Measurements from ENCODE around the gene FMNL2.

FMNL2 gene

GRCh38 chr2:152534460-152535135 lies 199.6 kb downstream of the FMNL2 start:
- DNase-seq = no peak

GRCh38 chr2:152537081-152537651 lies 202.2 kb downstream of the FMNL2 start:
- DNase-seq = peak; percentile 32

DNA sequence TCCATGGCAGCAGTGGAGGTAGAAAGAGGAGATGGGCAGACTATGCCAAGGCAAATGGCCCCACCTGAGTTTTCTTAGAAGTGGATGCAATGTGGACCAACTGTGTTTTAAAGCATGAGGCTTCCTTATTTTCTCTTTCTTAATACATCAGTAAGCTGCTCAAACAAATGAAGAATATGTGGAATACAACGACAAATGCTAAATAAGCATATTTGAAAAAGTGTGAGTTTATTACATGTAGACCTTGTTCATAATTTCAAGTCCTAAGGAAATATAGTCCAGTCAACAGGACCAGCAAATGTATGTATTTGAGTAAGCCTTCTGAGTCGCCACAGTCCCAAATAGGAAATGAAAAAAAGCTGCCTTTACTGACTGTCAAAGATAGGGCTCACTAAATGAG lies 204.4 kb downstream of the FMNL2 start:
- no peak for DNase-seq

GRCh38 chr2:152541712-152542111 lies 206.7 kb downstream of the FMNL2 start:
- no peak for DNase-seq

- no peak for DNase-seq
Observed at GRCh38 chr2:152542337-152542994, 207.5 kb downstream of the FMNL2 start.

- DNase-seq = no peak
Observed at GRCh38 chr2:152542995-152543481, 208.1 kb downstream of the FMNL2 start.

GRCh38 chr2:152543717-152544116 lies 208.7 kb downstream of the FMNL2 start:
- DNase-seq = no peak

- no peak for DNase-seq
Observed at GRCh38 chr2:152544638-152545037, 209.7 kb downstream of the FMNL2 start.

GRCh38 chr2:152546230-152546837 lies 211.4 kb downstream of the FMNL2 start:
- DNase-seq = no peak

DNA sequence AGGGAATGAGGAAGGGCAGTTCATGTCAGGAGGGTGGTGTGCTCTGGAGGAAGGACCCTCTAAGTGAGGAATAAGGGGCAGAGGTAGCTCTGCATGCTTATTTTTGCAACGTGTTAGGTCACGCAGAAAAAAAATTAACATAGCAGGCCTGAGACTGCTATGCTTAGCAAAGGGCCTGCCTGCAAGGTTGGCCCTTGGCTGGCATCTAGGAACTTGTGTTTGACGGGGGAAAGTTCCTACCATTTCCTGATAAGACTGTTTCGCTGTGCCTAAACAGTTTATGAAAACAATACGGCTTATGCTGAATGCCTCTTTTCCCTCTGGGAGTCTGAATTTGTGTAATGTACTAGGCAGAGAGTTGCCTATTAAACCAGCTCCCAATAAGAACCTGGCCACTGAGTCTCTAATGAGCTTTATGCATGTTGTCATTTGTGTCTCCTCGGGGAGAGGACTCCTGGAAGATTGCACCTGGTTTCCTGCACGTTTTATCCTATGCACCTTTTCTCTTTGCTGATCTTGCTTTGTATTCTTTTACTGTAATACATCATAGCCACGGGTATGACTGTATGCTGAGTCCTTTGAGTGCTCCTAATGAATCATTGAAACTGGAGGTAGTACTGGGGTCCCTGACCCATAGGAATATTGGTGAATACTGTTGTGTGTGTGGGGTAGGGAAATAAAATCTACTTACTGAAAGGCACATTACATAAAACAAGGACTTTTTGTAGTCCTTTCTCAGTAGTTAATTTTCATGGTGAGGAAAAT lies 213.3 kb downstream of the FMNL2 start:
- DNase-seq = peak; percentile 40

- DNase-seq = no peak
Observed at GRCh38 chr2:152548996-152549395, 214.0 kb downstream of the FMNL2 start.

- no peak for DNase-seq
Observed at GRCh38 chr2:152549423-152549822, 214.4 kb downstream of the FMNL2 start.

DNA sequence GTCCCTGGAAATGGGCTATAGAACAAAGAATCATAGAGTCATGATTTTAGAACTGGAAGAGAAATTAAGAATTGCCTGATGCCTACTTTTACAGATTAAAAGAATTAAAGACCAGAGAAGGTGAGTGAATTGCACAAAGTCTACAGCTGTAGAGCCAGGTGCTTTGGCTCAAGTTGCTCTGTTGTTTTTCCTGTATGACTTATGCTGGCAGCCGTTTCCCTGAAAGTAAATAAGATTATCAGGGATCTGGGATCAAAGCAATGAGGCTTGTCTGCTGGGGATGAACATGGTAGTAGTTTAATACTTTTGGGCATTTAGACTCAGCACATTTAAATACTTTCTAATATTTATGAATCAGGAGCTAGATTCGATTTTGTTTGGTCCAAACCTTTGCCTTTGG lies 215.4 kb downstream of the FMNL2 start:
- DNase-seq = peak; percentile 64

GRCh38 chr2:152552888-152553287 lies 217.9 kb downstream of the FMNL2 start:
- DNase-seq = no peak

- no peak for DNase-seq
Observed at GRCh38 chr2:152553518-152553917, 218.5 kb downstream of the FMNL2 start.

GRCh38 chr2:152555048-152555447 lies 220.1 kb downstream of the FMNL2 start:
- DNase-seq = no peak

GRCh38 chr2:152556506-152556905 lies 221.5 kb downstream of the FMNL2 start:
- DNase-seq = no peak

GRCh38 chr2:152557273-152557888 lies 222.4 kb downstream of the FMNL2 start:
- DNase-seq = no peak

- peak; percentile 83 for DNase-seq
Observed at GRCh38 chr2:152558158-152558984, 223.4 kb downstream of the FMNL2 start.

DNA sequence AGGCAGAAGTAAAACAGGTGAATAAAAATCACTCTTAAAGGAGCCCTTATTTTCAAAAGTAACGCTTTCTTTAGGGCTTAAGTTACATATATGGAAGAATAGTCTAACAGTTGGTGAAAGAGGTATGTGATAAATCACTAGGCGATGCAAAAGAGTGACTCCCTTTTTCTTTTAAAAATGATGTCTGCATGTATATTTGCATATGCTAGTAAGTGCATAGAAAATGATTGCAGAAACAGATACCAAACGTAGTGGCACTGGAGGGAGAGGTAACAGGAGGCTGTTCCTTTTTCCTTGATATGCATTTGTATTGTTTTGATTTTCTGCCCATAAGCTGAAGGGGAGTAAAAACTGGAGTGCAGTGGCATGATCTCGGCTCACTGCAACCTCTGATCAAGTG lies 224.0 kb downstream of the FMNL2 start:
- DNase-seq = peak; percentile 58

- no peak for DNase-seq
Observed at GRCh38 chr2:152560166-152560565, 225.2 kb downstream of the FMNL2 start.
